NCI-H2029 (cell line): Measurements from ENCODE around the gene RASA4.
"Not testable (repeated sequence)": the region's sequence is repeated elsewhere in the genome, so short reads cannot be mapped to it uniquely, and the experiment has no call there.

ENCODE experiments used
- DNase-seq: peaks from one replicate; lab custom pipeline; 2025; lab: John Stamatoyannopoulos, UW

RASA4 gene

GRCh38 chr7:102542771-102543170, 73.8 kb downstream of the RASA4 start:
- not testable (repeated sequence) for DNase-seq

DNA sequence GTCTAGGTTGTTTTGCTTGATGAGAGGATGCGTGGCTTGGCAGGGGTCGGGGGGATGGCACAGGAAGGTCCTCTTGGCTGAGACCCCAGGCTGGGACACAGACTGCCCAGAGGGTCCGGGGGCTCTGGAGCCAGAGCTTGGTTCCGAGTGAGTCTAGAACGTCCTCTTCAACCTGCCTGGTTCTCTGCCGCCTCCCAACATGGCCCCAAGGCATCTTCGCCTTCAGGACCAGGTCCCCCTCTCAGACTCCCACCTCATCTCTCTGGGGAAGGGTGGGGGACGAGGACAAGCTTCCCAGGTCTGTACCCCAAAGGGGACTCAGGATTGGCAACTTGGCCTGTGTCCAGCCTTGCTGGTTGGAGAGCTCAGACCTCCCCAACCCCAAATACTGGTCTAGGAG, 74.5 kb downstream of the RASA4 start:
- not testable (repeated sequence) for DNase-seq

DNA sequence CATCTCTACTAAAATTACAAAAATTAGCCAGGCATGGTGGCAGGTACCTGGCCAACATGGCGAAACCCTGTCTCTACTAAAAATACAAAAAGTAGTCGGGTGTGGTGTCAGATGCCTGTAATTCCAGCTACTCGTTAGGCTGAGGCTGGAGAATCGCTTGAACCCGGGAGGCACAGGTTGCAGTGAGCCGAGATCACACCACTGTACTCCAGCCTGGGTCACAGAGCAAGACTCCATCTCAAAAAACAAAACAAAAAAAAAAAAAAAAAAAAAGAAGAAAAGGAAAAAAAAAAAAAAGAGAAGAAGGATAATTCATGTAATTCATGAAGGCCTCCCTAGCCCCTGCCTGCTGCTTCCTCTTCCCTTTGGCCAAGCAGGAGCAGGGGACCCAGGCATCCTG, 76.0 kb downstream of the RASA4 start:
- DNase-seq = not testable (repeated sequence)

DNA sequence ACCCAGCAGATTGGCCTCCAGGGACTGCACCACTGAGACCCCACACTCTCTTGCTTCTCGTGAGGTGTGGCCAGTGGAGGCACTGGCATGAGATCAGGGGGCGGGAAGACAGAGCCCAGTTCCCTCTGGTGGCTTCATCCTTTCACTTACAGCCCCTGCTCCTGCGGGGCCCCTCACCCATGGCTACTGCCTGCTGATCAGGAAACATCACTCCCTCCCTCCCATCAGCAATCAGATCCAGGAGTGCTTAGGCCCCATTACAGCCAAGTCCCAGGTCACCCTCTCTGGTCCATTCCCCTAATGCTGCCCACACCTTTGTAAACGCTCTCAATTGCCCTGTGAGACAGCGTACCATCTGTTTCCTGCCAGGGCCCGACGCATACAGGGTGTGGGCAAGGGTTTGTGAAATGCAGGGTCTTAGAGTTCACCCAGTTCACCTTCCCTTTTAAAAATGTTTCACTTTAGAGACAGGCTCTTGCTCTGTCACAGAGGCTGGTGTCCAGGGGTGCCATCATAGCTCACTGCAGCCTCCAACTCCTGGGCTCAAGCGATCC, 81.4 kb downstream of the RASA4 start:
- not testable (repeated sequence) for DNase-seq

DNA sequence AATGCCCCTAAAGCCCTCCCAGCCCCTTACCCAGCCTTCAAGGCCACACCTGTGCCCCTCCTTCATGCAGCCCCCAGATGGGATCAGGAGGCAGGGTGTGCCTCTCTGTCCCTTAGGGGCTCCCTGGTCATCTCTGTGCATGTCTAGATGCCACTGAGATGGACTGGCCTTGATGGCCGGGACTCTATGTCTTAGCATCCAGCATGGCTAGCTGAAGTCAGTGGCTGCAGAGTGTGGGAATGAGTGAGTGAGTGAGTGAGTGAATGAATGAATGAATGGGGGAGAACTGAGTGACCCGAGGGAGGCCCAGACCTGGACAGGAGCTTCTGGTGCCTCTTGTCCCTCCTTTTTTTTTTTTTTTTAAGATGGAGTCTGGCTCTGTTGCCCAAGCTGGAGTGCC, 84.4 kb downstream of the RASA4 start:
- DNase-seq = not testable (repeated sequence)

DNA sequence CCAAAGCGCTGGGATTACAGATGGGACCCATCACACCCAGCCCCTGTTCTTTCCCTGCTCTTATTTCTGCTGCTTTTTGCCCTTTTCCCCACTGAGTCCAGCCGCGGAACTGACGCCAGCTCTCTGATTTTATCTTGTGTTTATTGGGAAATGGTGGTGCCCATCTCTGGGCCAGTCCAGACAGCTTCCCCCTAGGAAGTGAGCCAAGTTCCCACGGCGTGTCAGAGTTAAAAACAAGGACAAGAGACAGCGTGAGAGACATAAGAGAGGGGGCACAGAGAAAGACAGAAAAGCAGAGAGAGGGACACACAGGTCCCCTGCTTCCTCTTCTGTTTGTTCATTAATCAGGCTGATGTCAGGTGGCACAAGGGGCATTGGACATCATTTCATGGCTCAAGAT, 85.0 kb downstream of the RASA4 start:
- DNase-seq = not testable (repeated sequence)

DNA sequence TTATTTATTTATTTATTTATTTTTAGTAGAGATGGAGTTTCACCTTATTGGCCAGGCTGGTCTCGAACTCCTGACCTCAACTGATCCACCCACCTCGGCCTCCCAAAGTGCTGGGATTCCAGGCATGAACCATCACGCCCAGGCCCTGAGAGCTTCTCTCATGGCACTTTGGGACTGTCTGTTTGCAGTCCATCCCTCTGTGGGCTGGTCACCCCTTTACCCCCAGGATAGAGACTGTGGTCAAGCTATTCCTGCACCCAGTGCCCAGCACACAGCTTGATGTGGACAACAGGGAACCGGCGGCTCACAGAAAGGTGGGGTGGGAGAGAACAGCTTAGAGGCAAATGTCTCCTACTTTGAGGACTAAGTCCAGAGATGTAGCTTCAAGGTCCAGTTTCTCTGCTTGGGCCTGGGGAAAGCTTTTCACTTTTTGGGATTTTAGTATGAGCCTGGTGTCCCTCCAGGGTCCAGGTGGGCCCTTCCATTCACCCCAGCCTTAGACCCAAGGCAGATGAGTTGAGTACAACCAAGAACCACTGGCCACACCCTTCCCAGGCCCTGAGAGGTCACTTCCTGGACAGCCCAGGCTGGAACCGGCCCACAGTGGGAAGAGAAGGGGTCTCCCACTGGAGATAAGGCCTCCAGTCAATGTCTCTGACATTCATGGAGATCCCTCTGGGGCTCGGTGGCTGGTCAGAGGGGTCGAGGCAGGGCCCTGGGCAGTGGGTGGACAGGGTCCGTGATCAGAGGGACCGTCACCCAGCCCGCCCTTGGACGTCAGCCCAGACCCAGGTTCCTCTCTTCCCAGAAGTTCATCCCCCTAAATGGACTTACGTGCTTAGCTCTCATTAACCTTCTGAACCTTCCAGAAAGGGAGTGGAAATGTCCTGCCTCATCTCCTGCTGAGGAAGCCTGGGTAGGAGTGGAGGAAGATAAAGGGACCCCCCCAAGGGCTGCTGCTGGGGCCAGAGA, 88.4 kb downstream of the RASA4 start:
- DNase-seq = not testable (repeated sequence)

DNA sequence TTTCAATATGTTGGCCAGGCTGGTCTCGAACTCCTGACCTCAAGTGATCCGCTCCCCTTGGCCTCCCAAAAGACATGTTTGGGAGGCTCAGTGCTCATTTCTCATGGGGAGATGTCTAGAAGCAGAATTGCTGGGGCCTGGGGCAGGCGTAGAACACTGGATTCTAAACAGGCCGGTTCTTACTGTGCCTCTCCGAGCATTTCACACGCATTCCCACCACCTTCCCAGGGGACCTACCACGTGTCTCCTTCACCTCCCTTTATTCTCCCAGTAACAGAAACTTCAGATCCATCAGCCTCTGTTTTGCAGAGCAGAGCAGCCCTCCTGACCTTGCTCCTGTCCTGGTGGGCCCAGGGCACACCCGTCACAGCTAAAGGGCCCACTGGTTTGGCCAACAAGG, 89.4 kb downstream of the RASA4 start:
- DNase-seq = not testable (repeated sequence)

GRCh38 chr7:102524803-102525202, 91.8 kb downstream of the RASA4 start:
- not testable (repeated sequence) for DNase-seq
